ENCODE data around the gene PDCD11.
"Not testable (repeated sequence)": the region's sequence is repeated elsewhere in the genome, so short reads cannot be mapped to it uniquely, and the experiment has no call there.

Gene PDCD11

GRCh38 chr10:103475437-103475836 lies 79.0 kb downstream of the PDCD11 start:
- DNase-seq (ENCODE audit: low read depth in 2 of 2): no peak

- DNase-seq (ENCODE audit: low read depth in 2 of 2): no peak
Measured at GRCh38 chr10:103476046-103476768, 79.8 kb downstream of the PDCD11 start.

- DNase-seq (ENCODE audit: low read depth in 2 of 2): no peak
Measured at GRCh38 chr10:103478671-103479070, 82.2 kb downstream of the PDCD11 start.

GRCh38 chr10:103479135-103479534 lies 82.7 kb downstream of the PDCD11 start, which contains the start of gene CALHM3:
Gene CALHM3, minus strand, starts transcription at chr10:103479240. Its CDS starts 208 bp downstream, at chr10:103479032.
- no peak for DNase-seq (ENCODE audit: low read depth in 2 of 2)

GRCh38 chr10:103480521-103480920 lies 84.1 kb downstream of the PDCD11 start:
- no peak for DNase-seq (ENCODE audit: low read depth in 2 of 2)

GRCh38 chr10:103481974-103482531 lies 85.6 kb downstream of the PDCD11 start:
- DNase-seq (ENCODE audit: low read depth in 2 of 2): no peak

- not testable (repeated sequence) for DNase-seq (ENCODE audit: low read depth in 2 of 2)
Measured at GRCh38 chr10:103486635-103487409, 90.4 kb downstream of the PDCD11 start.

- no peak for DNase-seq (ENCODE audit: low read depth in 2 of 2)
Measured at GRCh38 chr10:103487410-103487708, 90.9 kb downstream of the PDCD11 start.

GRCh38 chr10:103490986-103491314 lies 94.5 kb downstream of the PDCD11 start:
- DNase-seq (ENCODE audit: low read depth in 2 of 2): no peak

- no peak for DNase-seq (ENCODE audit: low read depth in 2 of 2)
Measured at GRCh38 chr10:103491729-103492364, 95.4 kb downstream of the PDCD11 start.

- no peak for DNase-seq (ENCODE audit: low read depth in 2 of 2)
Measured at GRCh38 chr10:103492655-103493261, 96.3 kb downstream of the PDCD11 start.

- no peak for DNase-seq (ENCODE audit: low read depth in 2 of 2)
Measured at GRCh38 chr10:103493362-103493915, 97.0 kb downstream of the PDCD11 start, which contains the start of gene NEURL1. Gene NEURL1, plus strand, starts transcription at chr10:103493705. Its CDS starts 683 bp downstream, at chr10:103494388.

- DNase-seq (ENCODE audit: low read depth in 2 of 2): no peak
Measured at GRCh38 chr10:103493916-103494877, 97.8 kb downstream of the PDCD11 start.

- no peak for DNase-seq (ENCODE audit: low read depth in 2 of 2)
Measured at GRCh38 chr10:103495321-103495720, 98.9 kb downstream of the PDCD11 start.
